HL-60/S4 treated with phorbol 12-myristate 13-acetate at 8.2 ng/mL for 4 days and 3 days (cell line): ENCODE results near the gene NAPSA.
"Not testable (repeated sequence)": the region's sequence is repeated elsewhere in the genome, so short reads cannot be mapped to it uniquely, and the experiment has no call there.

Experiments
- in situ Hi-C: fragments of 300-500 bp; cut with MboI; formaldehyde crosslinking; loops from 2 replicates; pipeline ENCODE4 v1.15.0; 2022; ENCODE audit warnings: low sequenced_read_pairs

NAPSA gene

DNA sequence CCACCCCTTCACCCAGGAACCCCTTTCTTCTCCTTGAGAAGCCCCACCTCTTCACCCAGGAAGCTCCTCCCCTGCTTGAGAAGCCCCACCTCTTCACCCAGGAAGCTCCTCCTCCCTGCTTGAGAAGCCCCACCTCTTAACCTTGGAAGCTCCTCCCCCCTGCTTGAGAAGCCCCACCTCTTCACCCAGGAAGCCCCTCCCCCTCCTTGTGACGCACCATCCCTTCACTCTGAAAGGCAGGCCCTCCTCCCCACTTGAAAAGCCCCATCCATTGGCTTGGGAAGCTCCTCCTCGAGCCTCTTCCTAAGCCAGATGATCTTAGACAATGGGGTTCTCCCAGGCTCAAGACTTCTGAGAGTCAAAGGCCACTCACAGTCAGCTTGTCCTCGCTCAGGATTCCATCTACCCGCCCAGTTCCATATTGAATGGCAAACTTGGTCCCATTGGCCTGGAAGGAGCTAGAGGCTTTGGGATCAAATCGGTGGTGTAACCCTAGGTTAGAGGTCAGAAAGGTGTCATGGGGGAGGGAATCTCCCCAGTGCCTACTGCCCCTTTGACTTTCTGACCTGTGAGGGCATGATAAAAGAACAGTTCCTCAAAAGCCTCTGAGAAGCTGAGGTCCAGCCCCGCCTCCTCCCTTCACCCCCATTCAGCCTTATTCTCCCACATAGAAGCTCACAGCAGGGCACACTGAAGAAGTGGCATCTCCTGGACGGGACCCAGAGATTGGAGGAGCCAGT is 4.0 kb downstream of the NAPSA start:
- in situ Hi-C loops = loop anchor here (10.0 to 25.0 kb wide), 2 partner anchors 103 to 426 kb away; partner anchors contain the start of gene ACP4

DNA sequence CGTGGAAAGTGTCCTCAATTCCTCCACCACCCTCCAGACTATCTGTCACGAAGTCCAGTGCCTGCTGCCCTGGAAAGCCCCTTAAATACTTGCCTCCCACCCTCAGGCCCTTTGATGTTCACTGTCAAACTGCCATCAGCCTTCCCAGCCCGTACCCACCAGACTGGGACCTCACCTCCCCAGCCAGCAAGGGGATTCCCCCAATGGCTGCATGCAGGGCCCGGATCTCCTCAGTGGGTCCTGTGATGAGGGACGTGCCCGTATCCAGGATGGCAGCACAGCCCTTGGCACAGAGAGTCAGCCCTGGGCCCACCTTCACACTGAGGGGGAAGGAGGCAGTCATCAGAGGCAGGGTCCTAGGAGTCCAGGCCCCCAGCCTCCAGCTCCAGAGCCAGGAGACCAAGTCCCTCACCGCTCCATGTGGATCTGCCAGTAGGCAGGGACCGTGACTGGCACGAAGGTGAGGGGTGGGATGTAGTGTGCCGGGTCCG is 6.1 kb downstream of the NAPSA start:
- in situ Hi-C loops = loop anchor here (25.0 kb wide), 1 partner anchor 428 kb away; the partner anchor contains the start of gene ACP4

DNA sequence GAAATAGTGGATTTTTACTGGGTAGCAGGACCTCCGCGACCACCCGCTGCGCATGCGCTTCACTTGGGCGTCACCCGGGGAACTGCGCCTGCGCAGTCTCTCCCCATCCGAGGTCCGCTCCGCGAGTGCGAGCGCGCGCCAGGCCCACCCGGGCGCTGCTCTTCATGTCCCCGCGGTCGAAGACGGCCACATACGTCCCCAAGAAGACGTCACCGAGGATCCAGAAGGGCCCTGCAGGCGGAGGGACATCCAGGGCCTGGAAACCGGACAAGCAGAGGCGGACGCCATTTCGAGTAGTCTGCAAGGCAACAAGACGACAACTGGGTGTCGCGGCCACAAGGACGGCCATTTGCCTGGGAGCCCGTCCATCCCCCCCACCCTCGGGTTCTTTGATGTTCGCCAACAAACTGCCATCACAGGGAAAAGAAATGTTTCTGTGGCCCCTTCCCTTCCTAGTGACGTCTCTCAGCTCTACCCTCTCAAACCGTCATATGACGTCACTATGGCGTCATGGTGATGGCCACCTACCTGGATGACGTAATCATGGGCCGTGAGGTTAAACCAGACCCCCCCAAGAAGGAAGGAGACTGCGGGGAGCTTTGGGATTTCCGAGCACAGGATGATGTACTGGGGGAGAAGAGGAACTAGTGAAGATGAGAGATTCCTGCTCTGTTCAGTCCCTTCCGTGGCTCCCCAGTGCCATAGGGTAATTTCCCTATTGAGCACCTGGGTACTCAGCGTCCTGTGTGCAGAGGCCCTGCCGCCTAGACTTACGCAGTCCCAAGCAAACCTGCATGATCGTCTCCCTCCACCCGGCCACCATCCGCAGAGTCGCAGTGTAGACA is 6.7 kb downstream of the NAPSA start:
- in situ Hi-C loops = loop anchor here (25.0 kb wide), 1 partner anchor 429 kb away; the partner anchor contains the start of gene ACP4

DNA sequence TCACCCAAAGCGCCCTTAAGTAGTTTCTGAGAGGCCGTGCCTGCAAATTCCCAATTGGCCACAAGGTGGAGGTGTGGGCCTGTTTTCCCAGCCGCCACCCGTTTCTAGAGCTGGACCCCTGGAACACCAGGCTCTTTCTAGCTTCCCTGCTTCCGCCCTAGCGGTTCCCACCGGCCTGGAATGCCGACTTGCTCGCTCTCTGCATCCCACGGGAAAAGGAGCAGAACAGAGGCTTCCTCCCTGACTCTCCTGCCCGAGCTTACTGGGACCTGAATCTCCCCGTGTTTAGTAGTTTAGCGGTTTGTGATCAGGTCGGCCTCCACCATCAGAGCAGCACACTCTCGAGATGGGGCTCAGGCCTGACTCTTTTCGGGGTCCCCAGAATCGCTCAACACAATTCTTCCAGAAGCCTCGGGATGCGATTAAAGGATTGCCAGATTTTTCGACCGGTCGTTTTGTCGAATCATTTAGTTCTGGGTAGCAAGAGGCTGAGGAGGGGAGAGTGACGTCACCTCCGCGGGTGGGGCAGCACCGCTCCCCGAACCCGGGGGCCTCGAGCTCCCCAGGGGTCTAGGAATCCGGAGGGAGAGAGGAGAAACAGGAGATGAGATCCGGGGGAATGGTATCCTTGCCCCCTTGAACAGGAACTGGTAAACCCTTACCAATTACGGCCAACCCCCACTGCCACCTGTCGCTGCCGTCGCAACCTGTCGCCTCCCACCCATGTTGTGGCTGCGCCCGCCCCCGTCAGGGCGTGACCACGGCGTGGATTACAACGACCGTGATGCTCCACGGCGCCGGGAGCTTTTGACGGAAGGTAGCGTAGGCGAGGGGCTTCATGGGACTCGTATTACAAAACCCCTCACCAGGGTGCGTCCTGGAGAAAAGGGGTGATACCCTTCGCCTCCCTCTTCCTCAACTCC is 8.0 kb downstream of the NAPSA start:
- in situ Hi-C loops = loop anchor here (25.0 kb wide), 1 partner anchor 430 kb away; the partner anchor contains the start of gene ACP4

DNA sequence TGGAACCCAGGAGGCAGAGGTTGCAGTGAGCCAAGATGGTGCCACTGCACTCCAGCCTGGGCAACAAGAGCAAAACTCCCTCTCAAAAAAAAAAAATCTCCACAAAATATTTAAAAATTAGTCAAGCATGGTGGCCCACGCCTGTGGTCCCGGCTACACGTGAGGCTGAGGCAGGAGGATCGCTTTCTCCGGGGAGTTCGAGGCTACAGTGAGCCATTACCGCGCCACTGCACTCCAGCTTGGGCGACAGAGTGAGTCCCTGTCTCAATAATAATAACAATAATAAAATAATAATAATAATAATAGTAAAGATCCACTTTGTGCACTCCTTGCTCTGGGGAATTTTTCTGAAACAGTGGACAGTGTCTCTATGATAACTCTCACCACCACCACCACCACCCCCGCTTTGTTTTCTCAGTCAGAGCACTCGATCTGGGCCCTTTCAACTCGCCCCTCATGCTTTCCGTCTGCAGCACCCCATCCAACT is 8.7 kb downstream of the NAPSA start:
- in situ Hi-C loops = loop anchor here (25.0 kb wide), 1 partner anchor 431 kb away; the partner anchor contains the start of gene ACP4

DNA sequence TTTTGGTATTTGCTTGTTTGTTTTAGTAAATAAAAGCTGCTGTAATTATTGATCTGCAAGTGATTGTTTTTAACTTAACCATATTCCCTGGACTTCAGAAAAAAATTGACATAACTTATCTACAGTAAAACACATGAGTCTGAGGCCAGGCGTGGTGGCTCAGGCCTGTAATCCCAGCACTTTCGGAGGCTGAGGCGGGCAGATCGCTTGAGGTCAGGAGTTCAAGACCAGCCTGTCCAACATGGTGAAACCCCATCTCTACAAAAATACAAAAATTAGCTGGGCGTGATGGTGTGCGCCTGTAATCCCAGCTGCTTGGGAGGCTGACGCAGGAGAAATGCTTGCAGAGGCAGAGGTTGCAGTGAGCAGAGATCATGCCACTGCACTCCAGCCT is 12.0 kb downstream of the NAPSA start:
- in situ Hi-C loops = loop anchor here (25.0 kb wide), 1 partner anchor 434 kb away; the partner anchor contains the start of gene ACP4

DNA sequence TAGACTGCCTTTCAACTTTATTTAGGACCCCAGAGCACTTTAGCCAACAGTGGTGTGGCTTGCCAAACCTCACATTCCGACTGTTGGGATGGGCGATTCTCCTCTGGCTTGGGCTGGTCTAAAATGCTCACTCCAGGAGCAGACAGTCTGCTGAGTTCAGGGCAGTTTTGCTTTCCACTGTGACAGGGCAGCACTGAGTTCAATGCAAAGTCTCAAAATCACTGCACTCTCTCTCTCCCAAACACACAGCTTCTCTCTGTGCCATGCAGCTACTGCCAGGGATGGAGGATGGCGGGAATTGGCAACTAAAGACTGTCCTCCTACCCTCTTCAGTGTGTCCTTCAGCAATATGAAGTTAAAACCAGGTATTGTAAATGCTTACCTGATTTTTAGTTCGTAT is 13.2 kb downstream of the NAPSA start:
- in situ Hi-C loops = loop anchor here (25.0 kb wide), 1 partner anchor 435 kb away; the partner anchor contains the start of gene ACP4

DNA sequence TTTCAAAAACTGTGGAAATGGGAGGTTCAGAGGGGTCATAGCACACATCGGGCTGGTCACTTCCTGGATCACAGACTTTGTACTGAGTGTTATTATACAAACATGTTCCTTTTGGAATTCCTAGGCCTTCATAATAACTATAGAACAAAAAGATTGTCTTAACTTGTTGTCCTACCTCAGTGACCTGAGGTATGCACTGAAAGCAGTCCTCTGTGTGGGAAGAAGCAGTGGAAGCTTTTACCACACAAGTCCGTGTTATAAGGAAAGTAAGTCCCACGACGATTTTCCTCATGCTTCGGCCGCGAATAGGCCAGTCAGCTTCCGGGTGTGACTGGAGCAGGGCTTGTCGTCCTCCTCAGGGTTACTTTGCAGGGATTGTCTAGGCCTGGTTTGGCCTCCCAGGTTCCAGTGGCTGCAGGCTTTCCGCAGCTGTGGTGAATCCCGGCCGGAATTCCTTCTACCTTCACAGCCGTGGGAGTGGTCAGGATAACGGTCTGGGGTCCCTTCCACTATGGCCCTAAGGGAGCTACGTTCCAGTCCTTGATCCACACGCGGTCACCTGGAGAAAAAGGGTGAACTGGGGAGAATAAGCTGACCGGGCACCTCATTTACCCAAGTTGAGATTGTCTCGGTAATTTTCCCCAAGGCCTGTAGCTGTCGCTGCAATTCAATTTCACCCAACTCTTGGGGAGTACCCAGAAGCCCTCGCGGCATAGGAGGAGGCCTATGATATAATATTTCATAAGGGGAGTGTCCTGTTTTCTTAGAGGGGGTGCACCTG is 16.0 kb downstream of the NAPSA start:
- in situ Hi-C loops = loop anchor here (25.0 kb wide), 1 partner anchor 438 kb away; the partner anchor contains the start of gene ACP4

DNA sequence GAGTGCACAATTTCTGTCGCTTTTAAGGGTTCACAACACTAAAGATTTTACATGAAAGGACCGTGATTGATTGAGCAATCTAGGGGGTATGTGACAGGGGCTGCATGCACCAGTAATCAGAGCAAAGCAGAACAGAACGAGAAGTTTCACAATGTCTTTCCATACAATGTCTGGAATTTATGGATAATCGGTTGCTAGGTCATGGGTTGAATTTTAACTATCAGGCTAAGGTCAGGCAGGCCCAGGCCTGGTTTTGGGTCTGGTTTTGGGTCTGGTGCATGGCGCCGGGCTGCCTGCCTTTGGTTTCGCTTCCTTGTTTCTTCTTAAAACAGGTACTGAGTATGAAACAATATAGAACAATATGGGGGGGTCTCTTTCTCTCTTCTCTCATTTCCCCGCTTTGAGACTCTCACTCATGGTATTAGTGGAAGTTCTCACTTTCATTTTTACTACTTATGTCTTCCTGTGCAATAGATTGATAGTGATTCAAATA is 18.3 kb downstream of the NAPSA start:
- in situ Hi-C loops = not testable (repeated sequence)

DNA sequence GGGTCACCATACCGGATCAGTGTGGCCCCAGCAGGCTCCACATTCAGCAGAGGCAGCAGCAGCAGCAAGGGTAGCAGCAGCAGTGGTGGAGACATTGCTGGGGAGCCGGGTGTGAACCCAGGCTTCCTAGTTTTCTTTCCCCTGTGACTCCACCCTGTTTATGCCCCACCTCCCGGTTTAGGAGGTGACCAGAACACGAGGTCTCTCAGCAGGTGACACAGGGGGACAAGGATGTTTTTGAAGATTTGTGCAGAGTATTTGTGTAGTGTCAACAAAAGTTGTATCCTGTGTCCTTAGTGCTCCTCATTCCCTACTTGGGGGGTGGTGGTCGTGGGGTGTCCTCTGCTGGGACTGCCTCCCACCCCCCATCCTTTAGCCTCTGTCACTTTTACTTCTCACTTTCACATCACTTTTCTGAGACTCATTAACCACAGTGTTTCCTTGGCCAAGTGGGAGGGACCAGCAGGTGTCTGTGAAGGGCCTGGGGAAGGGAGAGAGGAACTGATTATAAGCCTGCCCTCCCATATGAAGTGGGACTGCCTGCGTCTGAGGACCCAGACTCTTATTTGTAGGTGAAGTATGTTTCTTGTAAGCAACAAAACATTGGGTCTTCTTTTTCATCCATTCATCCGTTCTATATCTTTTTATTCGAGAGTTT is 20.6 kb downstream of the NAPSA start:
- in situ Hi-C loops = no loop called here

DNA sequence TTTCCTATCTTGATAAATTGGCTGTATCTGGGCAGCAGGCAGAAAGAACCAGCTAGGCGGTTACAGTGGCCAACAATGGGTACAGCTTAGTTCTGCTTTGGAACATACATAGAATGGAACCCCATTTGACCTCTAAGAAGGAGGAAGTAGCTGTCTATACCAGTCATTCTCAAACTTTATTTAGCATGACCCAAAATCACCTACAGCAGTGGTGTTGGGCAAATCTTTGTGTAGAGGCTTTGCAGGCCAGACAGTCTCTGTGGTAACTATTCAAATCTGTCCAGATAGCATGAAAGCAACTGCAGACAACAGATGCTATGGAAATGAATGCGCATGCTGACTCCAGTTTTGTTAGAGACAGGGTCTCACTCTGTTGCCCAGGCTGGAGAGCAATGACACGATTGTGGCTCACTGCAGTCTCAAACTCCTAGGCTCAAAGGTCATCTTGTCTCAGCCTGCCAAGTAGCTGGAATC is 24.3 kb downstream of the NAPSA start:
- in situ Hi-C loops = no loop called here

DNA sequence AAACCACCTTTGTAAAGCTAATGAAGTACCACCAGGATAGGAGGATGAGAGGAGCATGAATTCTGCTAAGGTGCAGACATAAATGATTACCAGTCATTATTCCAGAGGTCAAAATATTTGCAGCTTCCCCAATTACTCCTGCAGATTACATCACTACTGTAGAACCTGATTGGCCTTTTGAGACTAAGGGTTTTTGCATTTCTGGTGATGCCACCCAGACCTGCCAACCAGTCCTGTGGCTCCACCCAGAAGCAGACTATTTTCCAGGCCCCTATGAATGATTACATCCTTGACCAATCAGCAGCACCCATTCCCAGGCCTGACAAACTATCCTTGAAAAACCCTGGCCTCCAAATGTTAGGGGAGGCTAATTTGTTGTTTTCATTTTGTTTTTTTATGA is 25.1 kb downstream of the NAPSA start:
- in situ Hi-C loops = no loop called here

DNA sequence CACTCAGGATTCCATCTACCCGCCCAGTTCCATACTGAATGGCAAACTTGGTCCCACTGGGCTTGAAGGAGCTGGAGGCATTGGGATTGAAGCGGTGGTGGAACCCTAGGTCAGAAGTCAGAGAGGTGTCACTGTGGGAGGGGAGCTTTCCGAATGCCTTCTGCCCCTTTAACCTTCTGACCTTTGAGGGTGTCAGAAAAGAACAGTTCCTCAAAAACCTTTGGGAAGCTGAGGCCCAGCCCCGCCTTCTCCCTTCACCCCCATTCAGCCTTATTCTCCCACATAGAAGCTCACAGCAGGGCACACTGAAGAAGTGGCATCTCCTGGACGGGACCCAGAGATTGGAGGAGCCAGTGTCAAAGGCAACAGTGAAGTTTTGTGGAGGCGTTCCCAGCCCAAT is 28.4 kb downstream of the NAPSA start:
- in situ Hi-C loops = not testable (repeated sequence)

DNA sequence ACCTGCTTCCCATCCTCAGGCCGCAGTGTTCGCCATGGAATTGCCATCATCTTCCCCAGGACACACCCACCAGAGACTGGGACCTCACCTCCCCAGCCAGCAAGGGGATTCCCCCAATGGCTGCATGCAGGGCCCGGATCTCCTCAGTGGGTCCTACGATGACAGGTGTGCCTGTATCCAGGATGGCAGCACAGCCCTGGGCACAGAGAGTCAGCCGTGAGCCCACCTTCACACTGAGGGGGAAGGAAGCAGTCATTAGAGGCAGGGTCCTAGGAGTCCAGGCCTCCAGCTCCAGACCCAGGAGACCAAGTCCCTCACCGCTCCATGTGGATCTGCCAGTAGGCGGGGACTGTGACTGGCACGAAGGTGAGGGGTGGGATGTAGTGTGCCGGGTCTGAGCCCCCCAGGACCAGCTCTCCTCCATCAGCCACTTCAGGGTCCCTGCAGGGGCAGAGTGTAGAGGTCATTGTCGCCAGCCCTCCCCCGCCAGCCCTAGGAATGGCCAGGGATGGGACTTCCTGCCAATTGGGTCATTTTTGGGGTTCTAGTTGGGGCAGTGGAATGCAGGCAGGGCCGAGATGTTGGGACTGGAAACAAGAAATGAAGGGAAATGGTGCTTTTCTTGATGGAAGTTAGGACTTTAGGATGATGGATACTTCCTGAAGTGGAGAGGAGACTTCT is 30.6 kb downstream of the NAPSA start:
- in situ Hi-C loops = no loop called here

DNA sequence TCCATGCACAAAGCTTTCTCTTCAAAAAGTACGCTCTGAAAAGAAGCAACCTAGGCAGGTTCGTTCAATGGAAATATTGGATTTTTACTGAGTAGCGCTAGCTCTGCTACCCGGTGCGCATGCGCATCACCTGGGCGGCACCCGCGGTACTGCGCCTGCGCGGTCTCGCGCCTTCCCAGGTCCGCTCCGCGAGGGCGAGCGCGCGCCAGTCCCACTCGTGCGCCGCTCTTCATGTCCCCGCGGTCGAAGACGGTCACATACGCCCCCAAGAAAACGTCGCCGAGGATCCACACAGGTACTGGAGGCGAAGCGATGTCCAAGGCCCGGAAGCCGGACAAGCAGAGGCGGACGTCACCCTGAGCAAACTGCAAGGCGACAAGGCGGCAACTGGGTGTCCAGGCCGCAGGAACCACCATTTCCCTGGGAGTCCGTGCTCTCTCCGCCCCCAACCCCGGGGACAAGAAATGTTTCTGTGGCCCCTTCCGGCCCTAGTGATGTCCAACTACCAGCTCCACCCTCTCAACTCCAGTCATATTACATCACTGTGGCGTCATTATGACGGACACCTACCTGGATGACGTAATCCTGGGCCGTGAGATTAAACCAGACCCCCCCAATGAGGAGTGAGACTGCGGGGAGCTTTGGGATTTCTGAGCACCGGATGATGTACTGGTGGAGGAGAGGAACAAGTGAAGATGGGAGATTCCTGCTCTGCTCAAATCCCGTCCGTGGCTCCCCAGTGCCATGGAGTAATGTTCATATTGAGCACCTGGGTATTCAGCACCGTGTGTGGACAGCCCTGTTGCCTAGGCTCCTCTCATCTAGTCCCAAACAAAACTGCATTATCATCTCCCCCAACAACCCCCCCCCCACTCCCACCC is 31.5 kb downstream of the NAPSA start:
- in situ Hi-C loops = no loop called here

DNA sequence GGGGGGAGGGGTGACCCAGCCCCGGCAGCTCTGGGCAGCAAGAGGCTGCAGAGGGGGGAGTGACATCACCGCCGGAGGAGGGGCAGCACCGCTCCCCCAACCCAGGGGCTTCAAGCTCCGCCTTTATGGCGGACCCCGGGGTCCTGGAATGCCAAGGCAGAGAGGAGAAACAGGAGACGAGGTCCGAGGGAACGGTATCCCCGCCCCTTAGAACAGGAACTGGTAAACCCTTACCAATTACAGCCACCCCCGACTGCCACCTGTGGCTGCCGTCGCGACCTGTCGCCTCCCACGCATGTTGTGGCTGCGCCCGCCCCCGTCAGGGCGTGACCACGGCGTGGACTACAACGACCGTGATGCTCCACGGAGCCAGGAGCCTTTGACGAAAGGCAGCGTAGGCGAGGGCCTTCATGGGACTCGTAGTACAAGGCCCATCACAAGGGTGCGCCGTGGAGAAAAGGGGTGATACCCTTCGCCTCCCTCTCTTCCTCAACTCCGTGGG is 32.2 kb downstream of the NAPSA start:
- in situ Hi-C loops = no loop called here
